ENCODE data around the gene GJB1. TPM values are rescaled to one million over a fixed set of nuclear protein-coding genes. Genes with fewer than 3 reads are reported as not detected.

Gene GJB1
- polyA plus RNA-seq (2013, experiment 1 of 2) = not detected
- not detected for polyA plus RNA-seq (2013, experiment 2 of 2)

- H2AK5ac ChIP-seq (ENCODE audit: low read length, severe bottlenecking) = no peak within 1 kb of the TSS
- peaks cover 0 to 24% of the 10 kb centered on the region in 2 experiments for H3K27me3 ChIP-seq (ENCODE audit: control insufficient read depth in 1 of 2, insufficient read depth in 1 of 2, low read length in 2 of 2)
- H2AFZ ChIP-seq (ENCODE audit: low read depth, low read length) = no peak within 1 kb of the TSS
- no peak within 1 kb of the TSS for H4K8ac ChIP-seq (ENCODE audit: low read length)
- no peak within 1 kb of the TSS for H2BK15ac ChIP-seq (ENCODE audit: low read depth, poor library complexity, severe bottlenecking)
- H3K23ac ChIP-seq (ENCODE audit: low read length in 2 of 2) = no peak within 1 kb of the TSS
- no peak within 1 kb of the TSS for H3K4ac ChIP-seq (ENCODE audit: low read depth in 1 of 2, low read length in 2 of 2)
- 94% methylated on average over 16 of the region's 18 CpGs for WGBS
- H3K9me3 ChIP-seq (ENCODE audit: control insufficient read depth, low read length) = peaks cover 4% of the 10 kb centered on the region
- H3K4me3 ChIP-seq (ENCODE audit: insufficient read depth in 1 of 2, low read depth in 1 of 2, low read length in 2 of 2) = no peak within 1 kb of the TSS
- no peak within 1 kb of the TSS for H2BK120ac ChIP-seq (ENCODE audit: low read depth, low read length)
- no peak within 1 kb of the TSS for H4K91ac ChIP-seq (ENCODE audit: low read length)
- no peak within 1 kb of the TSS for H2BK5ac ChIP-seq (ENCODE audit: low read depth, low read length, poor library complexity, severe bottlenecking)
- no peak within 1 kb of the TSS for H3K4me2 ChIP-seq (ENCODE audit: low read length, poor library complexity, severe bottlenecking)
- H3K14ac ChIP-seq (ENCODE audit: low read length in 2 of 2) = no peak within 1 kb of the TSS
- H3K36me3 ChIP-seq (ENCODE audit: control insufficient read depth in 1 of 2, insufficient read depth in 2 of 2, low read depth in 1 of 2, low read length in 2 of 2) = no peaks in the 10 kb centered on the region
- no peaks in the 10 kb centered on the region for H3K79me1 ChIP-seq (replicated peaks; ENCODE audit: low read length, poor library complexity, severe bottlenecking)
- no peak within 1 kb of the TSS for H2BK12ac ChIP-seq (ENCODE audit: low read length in 2 of 2)
- no peak within 1 kb of the TSS for H3K9ac ChIP-seq (ENCODE audit: low read length)
- H3K18ac ChIP-seq (ENCODE audit: low read depth in 1 of 2, low read length in 2 of 2) = no peak within 1 kb of the TSS
- peaks cover 2% of the 10 kb centered on the region for H3K4me1 ChIP-seq (ENCODE audit: control insufficient read depth, insufficient read depth, low read depth, low read length)
- H3K27ac ChIP-seq (ENCODE audit: low read length, poor library complexity, severe bottlenecking) = no peak within 1 kb of the TSS
- no peak for DNase-seq
Measured at GRCh38 chrX:71222929-71223328, at the start of gene GJB1. TSS of gene GJB1 (plus strand) at chrX:71223224. CDS start at chrX:71223708, 484 bp downstream.

- Histone ChIP-seq H3K14ac (ENCODE audit: low read length in 2 of 2) (no peak overlapping the region), H2AFZ (ENCODE audit: low read depth, low read length) (no peak overlapping the region), H3K9ac (ENCODE audit: low read length) (no peak overlapping the region), H3K4me3 (ENCODE audit: insufficient read depth in 1 of 2, low read depth in 1 of 2, low read length in 2 of 2) (no peak overlapping the region), H4K91ac (ENCODE audit: low read length) (no peak overlapping the region), H3K4ac (ENCODE audit: low read depth in 1 of 2, low read length in 2 of 2) (no peak overlapping the region), H2BK120ac (ENCODE audit: low read depth, low read length) (no peak overlapping the region), H3K27ac (ENCODE audit: low read length, poor library complexity, severe bottlenecking) (no peak overlapping the region), H3K9me3 (ENCODE audit: control insufficient read depth, low read length) (no peaks in the 10 kb centered on the region), H2BK5ac (ENCODE audit: low read depth, low read length, poor library complexity, severe bottlenecking) (no peak overlapping the region), H3K27me3 (ENCODE audit: control insufficient read depth in 1 of 2, insufficient read depth in 1 of 2, low read length in 2 of 2) (peaks cover 0 to 48% of the 10 kb centered on the region in 2 experiments), H3K36me3 (ENCODE audit: control insufficient read depth in 1 of 2, insufficient read depth in 2 of 2, low read depth in 1 of 2, low read length in 2 of 2) (no peaks in the 10 kb centered on the region), H2BK12ac (ENCODE audit: low read length in 2 of 2) (no peak overlapping the region), H4K8ac (ENCODE audit: low read length) (no peak overlapping the region), H3K4me1 (ENCODE audit: control insufficient read depth, insufficient read depth, low read depth, low read length) (no peaks in the 10 kb centered on the region), H2AK5ac (ENCODE audit: low read length, severe bottlenecking) (no peak overlapping the region), H3K79me1 (replicated peaks; ENCODE audit: low read length, poor library complexity, severe bottlenecking) (no peaks in the 10 kb centered on the region), H3K23ac (ENCODE audit: low read length in 2 of 2) (no peak overlapping the region), H3K4me2 (ENCODE audit: low read length, poor library complexity, severe bottlenecking) (no peak overlapping the region), H2BK15ac (ENCODE audit: low read depth, poor library complexity, severe bottlenecking) (no peak overlapping the region), H3K18ac (ENCODE audit: low read depth in 1 of 2, low read length in 2 of 2) (no peak overlapping the region)
- 93% methylated on average over 1 of the region's 2 CpGs for WGBS
- no peak for DNase-seq
Measured at GRCh38 chrX:71173440-71173839, 49.6 kb upstream of the GJB1 start.

- H3K36me3 ChIP-seq (ENCODE audit: control insufficient read depth in 1 of 2, insufficient read depth in 2 of 2, low read depth in 1 of 2, low read length in 2 of 2) = no peaks in the 10 kb centered on the region
- H3K9me3 ChIP-seq (ENCODE audit: control insufficient read depth, low read length) = no peaks in the 10 kb centered on the region
- H3K27me3 ChIP-seq (ENCODE audit: control insufficient read depth in 1 of 2, insufficient read depth in 1 of 2, low read length in 2 of 2) = peaks cover 0 to 49% of the 10 kb centered on the region in 2 experiments
- H2BK5ac ChIP-seq (ENCODE audit: low read depth, low read length, poor library complexity, severe bottlenecking) = no peak overlapping the region
- 100% methylated on average over 1 of the region's 1 CpG for WGBS
- no peaks in the 10 kb centered on the region for H3K4me1 ChIP-seq (ENCODE audit: control insufficient read depth, insufficient read depth, low read depth, low read length)
- H3K79me1 ChIP-seq (replicated peaks; ENCODE audit: low read length, poor library complexity, severe bottlenecking) = no peaks in the 10 kb centered on the region
- H3K23ac ChIP-seq (ENCODE audit: low read length in 2 of 2) = no peak overlapping the region
- H3K4ac ChIP-seq (ENCODE audit: low read depth in 1 of 2, low read length in 2 of 2) = no peak overlapping the region
- H4K91ac ChIP-seq (ENCODE audit: low read length) = no peak overlapping the region
- H2BK120ac ChIP-seq (ENCODE audit: low read depth, low read length) = no peak overlapping the region
- no peak overlapping the region for H3K4me2 ChIP-seq (ENCODE audit: low read length, poor library complexity, severe bottlenecking)
- no peak overlapping the region for H2AFZ ChIP-seq (ENCODE audit: low read depth, low read length)
- no peak overlapping the region for H3K14ac ChIP-seq (ENCODE audit: low read length in 2 of 2)
- no peak overlapping the region for H2BK12ac ChIP-seq (ENCODE audit: low read length in 2 of 2)
- no peak overlapping the region for H3K4me3 ChIP-seq (ENCODE audit: insufficient read depth in 1 of 2, low read depth in 1 of 2, low read length in 2 of 2)
- H3K9ac ChIP-seq (ENCODE audit: low read length) = no peak overlapping the region
- H3K18ac ChIP-seq (ENCODE audit: low read depth in 1 of 2, low read length in 2 of 2) = no peak overlapping the region
- no peak overlapping the region for H3K27ac ChIP-seq (ENCODE audit: low read length, poor library complexity, severe bottlenecking)
- H2AK5ac ChIP-seq (ENCODE audit: low read length, severe bottlenecking) = no peak overlapping the region
- no peak overlapping the region for H2BK15ac ChIP-seq (ENCODE audit: low read depth, poor library complexity, severe bottlenecking)
- no peak overlapping the region for H4K8ac ChIP-seq (ENCODE audit: low read length)
- DNase-seq = no peak
Measured at GRCh38 chrX:71174795-71175194, 48.2 kb upstream of the GJB1 start.

- Histone ChIP-seq H3K4ac (ENCODE audit: low read depth in 1 of 2, low read length in 2 of 2) (no peak overlapping the region), H3K4me2 (ENCODE audit: low read length, poor library complexity, severe bottlenecking) (no peak overlapping the region), H3K4me3 (ENCODE audit: insufficient read depth in 1 of 2, low read depth in 1 of 2, low read length in 2 of 2) (no peak overlapping the region), H2AFZ (ENCODE audit: low read depth, low read length) (no peak overlapping the region), H3K36me3 (ENCODE audit: control insufficient read depth in 1 of 2, insufficient read depth in 2 of 2, low read depth in 1 of 2, low read length in 2 of 2) (no peaks in the 10 kb centered on the region), H3K14ac (ENCODE audit: low read length in 2 of 2) (no peak overlapping the region), H4K8ac (ENCODE audit: low read length) (no peak overlapping the region), H3K23ac (ENCODE audit: low read length in 2 of 2) (no peak overlapping the region), H2AK5ac (ENCODE audit: low read length, severe bottlenecking) (no peak overlapping the region), H2BK5ac (ENCODE audit: low read depth, low read length, poor library complexity, severe bottlenecking) (no peak overlapping the region), H3K18ac (ENCODE audit: low read depth in 1 of 2, low read length in 2 of 2) (no peak overlapping the region), H3K27ac (ENCODE audit: low read length, poor library complexity, severe bottlenecking) (no peak overlapping the region), H2BK12ac (ENCODE audit: low read length in 2 of 2) (no peak overlapping the region), H3K4me1 (ENCODE audit: control insufficient read depth, insufficient read depth, low read depth, low read length) (no peaks in the 10 kb centered on the region), H3K27me3 (ENCODE audit: control insufficient read depth in 1 of 2, insufficient read depth in 1 of 2, low read length in 2 of 2) (peaks cover 0 to 52% of the 10 kb centered on the region in 2 experiments), H3K9me3 (ENCODE audit: control insufficient read depth, low read length) (no peaks in the 10 kb centered on the region), H3K9ac (ENCODE audit: low read length) (no peak overlapping the region), H2BK15ac (ENCODE audit: low read depth, poor library complexity, severe bottlenecking) (no peak overlapping the region), H2BK120ac (ENCODE audit: low read depth, low read length) (no peak overlapping the region), H3K79me1 (replicated peaks; ENCODE audit: low read length, poor library complexity, severe bottlenecking) (no peaks in the 10 kb centered on the region), H4K91ac (ENCODE audit: low read length) (no peak overlapping the region)
- DNase-seq = no peak
- 80% methylated on average over 2 of the region's 5 CpGs for WGBS
Measured at GRCh38 chrX:71175531-71175930, 47.5 kb upstream of the GJB1 start.
